ENCODE measurements around the gene ADGRV1.
"Not testable (repeated sequence)": the region's sequence is repeated elsewhere in the genome, so short reads cannot be mapped to it uniquely, and the experiment has no call there.

The ADGRV1 gene

DNA sequence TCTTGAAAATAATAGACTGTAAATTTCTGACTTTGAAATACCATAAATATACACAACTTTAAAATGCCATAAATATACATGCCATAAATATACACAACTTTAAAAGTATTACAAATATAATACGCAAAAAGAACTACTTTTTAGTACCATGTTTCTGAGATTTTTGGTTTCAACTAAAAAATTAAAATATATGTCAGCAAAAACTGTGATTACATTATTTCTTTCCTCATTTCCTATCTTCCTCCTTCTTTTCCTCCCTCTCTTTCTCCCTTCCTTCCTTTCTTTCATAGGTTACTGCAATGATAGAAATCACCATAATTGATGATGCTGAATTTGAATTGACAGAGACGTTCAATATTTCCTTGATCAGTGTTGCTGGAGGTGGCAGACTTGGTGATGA, 200.5 kb downstream of the ADGRV1 start:
- no peaks in the 10 kb centered on the region for H3K9me3 ChIP-seq (ENCODE audit: low read length)
- H3K4me3 ChIP-seq (ENCODE audit: low read depth in 1 of 2, low read length in 2 of 2), result no peak overlapping the region
- no peaks in the 10 kb centered on the region for H3K27me3 ChIP-seq (ENCODE audit: control insufficient read depth in 1 of 2, insufficient read depth in 2 of 2, low read length in 2 of 2)
- no peak overlapping the region for H3K27ac ChIP-seq (ENCODE audit: low read depth, low read length)
- no peak overlapping the region for H3K9ac ChIP-seq (ENCODE audit: low read length)
- no peaks in the 10 kb centered on the region for H3K36me3 ChIP-seq (ENCODE audit: insufficient read depth, low read length)
- no peaks in the 10 kb centered on the region for H3K4me1 ChIP-seq (ENCODE audit: insufficient read depth, low read length)

DNA sequence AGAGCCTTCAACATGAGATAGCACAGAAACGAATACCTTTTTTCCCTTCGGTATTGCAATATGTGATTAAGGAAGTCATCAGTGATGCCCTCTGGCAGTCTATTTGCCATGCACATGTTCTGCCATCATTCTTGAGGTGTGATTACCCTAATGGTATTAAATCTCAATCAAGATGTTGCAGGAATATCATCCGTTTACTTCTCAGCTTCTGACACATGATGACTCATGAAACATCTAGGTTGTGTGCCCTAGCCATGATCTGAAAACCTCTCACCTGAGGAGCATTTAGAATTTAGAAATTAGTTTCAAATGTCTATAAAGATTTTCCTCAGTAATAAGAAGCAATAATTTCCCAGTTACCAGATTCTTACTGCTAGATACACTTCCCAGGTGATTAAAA, 209.1 kb downstream of the ADGRV1 start:
- no peaks in the 10 kb centered on the region for H3K27me3 ChIP-seq (ENCODE audit: control insufficient read depth in 1 of 2, insufficient read depth in 2 of 2, low read length in 2 of 2)
- H3K9ac ChIP-seq (ENCODE audit: low read length), result no peak overlapping the region
- no peaks in the 10 kb centered on the region for H3K9me3 ChIP-seq (ENCODE audit: low read length)
- no peaks in the 10 kb centered on the region for H3K36me3 ChIP-seq (ENCODE audit: insufficient read depth, low read length)
- H3K27ac ChIP-seq (ENCODE audit: low read depth, low read length), result no peak overlapping the region
- H3K4me1 ChIP-seq (ENCODE audit: insufficient read depth, low read length), result no peaks in the 10 kb centered on the region
- no peak overlapping the region for H3K4me3 ChIP-seq (ENCODE audit: low read depth in 1 of 2, low read length in 2 of 2)

DNA sequence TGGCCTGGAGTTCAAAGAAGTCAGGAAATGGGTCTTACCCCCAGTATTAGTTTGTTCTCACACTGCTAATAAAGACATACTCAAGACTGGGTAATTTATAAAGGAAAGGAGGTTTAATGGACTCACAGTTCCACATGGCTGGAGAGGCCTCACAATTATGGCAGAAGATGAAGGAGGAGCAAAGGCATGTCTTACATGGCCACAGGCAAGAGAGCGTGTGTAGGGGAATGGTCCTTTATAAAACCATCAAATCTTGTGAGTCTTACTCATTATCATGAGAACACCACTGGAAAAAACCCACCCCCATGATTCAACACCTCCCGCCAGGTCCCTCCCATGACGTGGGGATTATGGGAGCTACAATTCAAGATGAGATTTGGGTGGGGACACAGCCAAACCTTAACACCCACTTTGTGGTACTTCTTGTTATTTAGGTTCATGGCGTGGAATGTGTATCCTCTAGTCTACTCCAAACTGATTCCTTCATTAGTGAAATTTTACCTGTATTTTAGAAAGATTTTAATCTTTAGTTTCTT, 211.5 kb downstream of the ADGRV1 start:
- not testable (repeated sequence) for H3K27ac ChIP-seq (ENCODE audit: low read depth, low read length); H3K9ac ChIP-seq (ENCODE audit: low read length); H3K27me3 ChIP-seq (ENCODE audit: control insufficient read depth in 1 of 2, insufficient read depth in 2 of 2, low read length in 2 of 2); H3K4me3 ChIP-seq (ENCODE audit: low read depth in 1 of 2, low read length in 2 of 2); H3K4me1 ChIP-seq (ENCODE audit: insufficient read depth, low read length); H3K9me3 ChIP-seq (ENCODE audit: low read length); H3K36me3 ChIP-seq (ENCODE audit: insufficient read depth, low read length)

DNA sequence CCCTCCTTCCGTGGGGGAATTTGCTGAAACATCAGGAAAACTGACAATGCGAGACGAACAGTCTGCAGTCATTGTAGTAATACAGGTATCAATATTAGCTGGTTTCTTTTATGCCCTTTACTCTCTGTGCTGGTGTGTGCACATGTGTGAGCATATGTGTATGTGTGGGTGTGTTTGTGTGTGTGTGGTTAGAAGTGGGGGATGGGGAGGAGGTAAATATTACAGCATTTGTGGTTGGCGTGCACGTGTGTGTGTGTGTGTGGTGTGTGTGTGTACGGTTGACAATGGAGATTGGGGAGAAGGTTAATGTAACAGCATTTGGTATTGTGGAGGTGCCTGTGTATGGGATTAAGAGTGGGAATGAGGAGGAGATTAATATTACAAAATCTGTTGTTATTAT, 219.4 kb downstream of the ADGRV1 start:
- Histone ChIP-seq H3K36me3 (ENCODE audit: insufficient read depth, low read length) (no peaks in the 10 kb centered on the region), H3K4me3 (ENCODE audit: low read depth in 1 of 2, low read length in 2 of 2) (no peak overlapping the region), H3K27ac (ENCODE audit: low read depth, low read length) (no peak overlapping the region), H3K9me3 (ENCODE audit: low read length) (no peaks in the 10 kb centered on the region), H3K9ac (ENCODE audit: low read length) (no peak overlapping the region), H3K4me1 (ENCODE audit: insufficient read depth, low read length) (no peaks in the 10 kb centered on the region), H3K27me3 (ENCODE audit: control insufficient read depth in 1 of 2, insufficient read depth in 2 of 2, low read length in 2 of 2) (no peaks in the 10 kb centered on the region)

DNA sequence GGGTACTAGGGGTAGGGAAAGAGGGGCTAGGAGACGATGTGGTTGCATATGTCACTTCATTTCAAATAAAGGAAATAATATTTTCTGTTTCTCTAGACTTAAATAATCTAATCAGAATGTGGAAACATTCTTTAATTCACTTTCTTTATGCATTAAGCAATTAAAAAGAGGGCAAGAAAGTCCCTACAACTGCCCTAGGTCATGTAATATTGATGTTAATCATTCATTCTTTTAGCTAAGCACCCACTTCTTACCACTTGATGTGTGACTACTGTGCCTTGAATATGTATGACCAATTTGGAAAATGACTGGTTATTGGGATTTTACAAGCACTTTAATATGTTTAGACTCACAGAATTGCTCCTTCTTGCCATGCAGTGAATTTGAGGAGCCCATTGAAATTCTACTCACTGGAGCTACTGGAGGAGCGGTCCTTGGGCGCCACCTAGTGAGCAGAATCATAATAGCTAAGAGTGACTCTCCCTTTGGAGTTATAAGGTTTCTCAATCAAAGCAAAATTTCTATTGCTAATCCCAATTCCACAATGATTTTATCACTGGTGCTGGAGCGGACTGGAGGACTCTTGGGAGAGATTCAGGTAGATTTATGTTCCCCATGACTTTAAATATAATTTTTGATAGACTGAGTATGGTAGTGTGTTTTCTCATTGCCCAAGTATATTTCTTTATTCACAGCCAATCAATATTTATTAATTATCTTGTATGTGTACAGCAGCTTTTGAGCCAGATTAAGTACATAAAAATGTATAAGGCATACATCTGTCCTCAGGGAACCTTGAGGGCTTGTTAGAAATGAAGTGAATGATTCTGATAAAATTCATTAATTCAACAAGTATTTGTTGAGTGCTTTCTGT, 225.1 kb downstream of the ADGRV1 start:
- H3K27ac ChIP-seq (ENCODE audit: low read depth, low read length), result no peak overlapping the region
- no peak overlapping the region for H3K4me3 ChIP-seq (ENCODE audit: low read depth in 1 of 2, low read length in 2 of 2)
- no peak overlapping the region for H3K9ac ChIP-seq (ENCODE audit: low read length)
- no peaks in the 10 kb centered on the region for H3K4me1 ChIP-seq (ENCODE audit: insufficient read depth, low read length)
- H3K9me3 ChIP-seq (ENCODE audit: low read length), result no peaks in the 10 kb centered on the region
- no peaks in the 10 kb centered on the region for H3K27me3 ChIP-seq (ENCODE audit: control insufficient read depth in 1 of 2, insufficient read depth in 2 of 2, low read length in 2 of 2)
- no peaks in the 10 kb centered on the region for H3K36me3 ChIP-seq (ENCODE audit: insufficient read depth, low read length)

DNA sequence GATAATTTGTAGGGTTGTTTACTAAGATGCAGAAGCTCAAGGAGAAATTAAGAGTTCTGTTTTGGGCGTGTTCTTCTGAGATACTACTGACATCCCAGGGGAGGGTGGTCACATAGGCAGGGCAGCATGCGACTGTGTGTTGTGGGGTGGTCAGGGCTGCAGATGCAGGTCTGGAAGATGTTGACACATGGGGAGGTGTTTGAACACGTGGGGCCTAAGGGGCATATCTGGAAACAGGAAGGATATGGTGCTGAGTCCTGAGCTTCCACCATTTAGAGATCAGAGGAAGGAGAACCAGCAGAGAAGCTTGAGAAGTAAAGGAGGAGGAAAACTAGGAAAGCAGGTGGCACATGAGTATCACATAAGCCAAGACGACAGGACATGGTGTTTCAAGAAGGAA, 228.2 kb downstream of the ADGRV1 start:
- H3K9me3 ChIP-seq (ENCODE audit: low read length), result no peaks in the 10 kb centered on the region
- no peaks in the 10 kb centered on the region for H3K27me3 ChIP-seq (ENCODE audit: control insufficient read depth in 1 of 2, insufficient read depth in 2 of 2, low read length in 2 of 2)
- H3K27ac ChIP-seq (ENCODE audit: low read depth, low read length), result no peak overlapping the region
- H3K4me3 ChIP-seq (ENCODE audit: low read depth in 1 of 2, low read length in 2 of 2), result no peak overlapping the region
- H3K36me3 ChIP-seq (ENCODE audit: insufficient read depth, low read length), result no peaks in the 10 kb centered on the region
- no peak overlapping the region for H3K9ac ChIP-seq (ENCODE audit: low read length)
- no peaks in the 10 kb centered on the region for H3K4me1 ChIP-seq (ENCODE audit: insufficient read depth, low read length)

DNA sequence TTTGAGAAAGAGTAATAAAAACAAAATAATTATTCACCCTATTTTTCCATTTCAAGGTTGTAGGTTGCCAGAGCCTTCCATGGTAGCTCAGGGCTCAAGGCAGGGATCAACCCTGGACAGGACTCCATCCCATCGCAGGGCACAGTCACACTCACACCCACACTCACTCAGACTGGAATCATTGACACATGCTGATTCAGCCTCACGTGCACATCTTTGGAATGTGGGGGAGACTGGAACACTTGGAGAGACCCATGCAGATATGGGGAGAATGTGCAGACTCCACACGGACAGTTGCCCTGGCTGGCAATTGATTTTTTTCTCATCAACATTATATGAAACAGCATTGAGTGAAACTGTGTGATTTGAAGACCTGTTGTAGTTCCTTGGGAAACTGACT, 234.1 kb downstream of the ADGRV1 start:
- H3K4me3 ChIP-seq (ENCODE audit: low read depth in 1 of 2, low read length in 2 of 2), result no peak overlapping the region
- H3K9ac ChIP-seq (ENCODE audit: low read length), result no peak overlapping the region
- H3K4me1 ChIP-seq (ENCODE audit: insufficient read depth, low read length), result no peaks in the 10 kb centered on the region
- no peaks in the 10 kb centered on the region for H3K27me3 ChIP-seq (ENCODE audit: control insufficient read depth in 1 of 2, insufficient read depth in 2 of 2, low read length in 2 of 2)
- H3K9me3 ChIP-seq (ENCODE audit: low read length), result no peaks in the 10 kb centered on the region
- no peak overlapping the region for H3K27ac ChIP-seq (ENCODE audit: low read depth, low read length)
- no peaks in the 10 kb centered on the region for H3K36me3 ChIP-seq (ENCODE audit: insufficient read depth, low read length)

DNA sequence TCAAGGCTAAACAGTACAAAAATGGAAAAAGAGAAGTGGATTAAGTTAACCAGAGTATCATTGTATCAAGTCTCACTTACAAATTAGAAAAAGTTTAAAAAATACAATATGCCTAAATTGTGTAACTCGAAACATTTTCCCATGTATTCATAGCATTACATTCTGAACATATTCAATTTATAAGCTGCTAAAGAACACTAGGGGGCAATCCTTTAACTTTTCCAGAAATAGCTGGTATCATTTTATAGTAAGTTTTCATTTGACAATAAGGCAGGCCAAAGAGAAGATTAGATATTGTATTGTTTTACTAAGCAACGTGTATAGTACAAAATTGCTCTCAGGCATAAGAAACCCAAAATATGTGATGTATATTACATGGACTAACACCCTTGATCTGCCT, 234.6 kb downstream of the ADGRV1 start:
- Histone ChIP-seq H3K9ac (ENCODE audit: low read length) (no peak overlapping the region), H3K36me3 (ENCODE audit: insufficient read depth, low read length) (no peaks in the 10 kb centered on the region), H3K9me3 (ENCODE audit: low read length) (no peaks in the 10 kb centered on the region), H3K4me1 (ENCODE audit: insufficient read depth, low read length) (no peaks in the 10 kb centered on the region), H3K27me3 (ENCODE audit: control insufficient read depth in 1 of 2, insufficient read depth in 2 of 2, low read length in 2 of 2) (no peaks in the 10 kb centered on the region), H3K4me3 (ENCODE audit: low read depth in 1 of 2, low read length in 2 of 2) (no peak overlapping the region), H3K27ac (ENCODE audit: low read depth, low read length) (no peak overlapping the region)

DNA sequence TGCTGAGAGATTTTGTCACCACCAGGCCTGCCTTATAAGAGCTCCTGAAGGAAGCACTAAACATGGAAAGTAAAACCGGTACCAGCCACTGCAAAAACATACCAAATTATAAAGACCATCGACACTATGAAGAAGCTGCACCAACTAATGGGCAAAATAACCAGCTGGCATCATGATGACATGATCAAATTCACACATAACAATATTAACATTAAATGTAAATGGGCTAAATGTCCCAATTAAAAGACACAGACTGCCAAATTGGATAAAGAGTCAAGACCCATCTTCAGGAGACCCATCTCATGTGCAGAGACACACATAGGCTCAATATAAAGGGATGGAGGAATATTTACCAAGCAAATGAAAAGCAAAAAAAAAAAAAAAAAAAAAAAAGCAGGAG, 238.3 kb downstream of the ADGRV1 start:
- H3K9ac ChIP-seq (ENCODE audit: low read length); H3K9me3 ChIP-seq (ENCODE audit: low read length); H3K4me3 ChIP-seq (ENCODE audit: low read depth in 1 of 2, low read length in 2 of 2); H3K27me3 ChIP-seq (ENCODE audit: control insufficient read depth in 1 of 2, insufficient read depth in 2 of 2, low read length in 2 of 2); H3K36me3 ChIP-seq (ENCODE audit: insufficient read depth, low read length); H3K27ac ChIP-seq (ENCODE audit: low read depth, low read length); H3K4me1 ChIP-seq (ENCODE audit: insufficient read depth, low read length): not testable (repeated sequence)

DNA sequence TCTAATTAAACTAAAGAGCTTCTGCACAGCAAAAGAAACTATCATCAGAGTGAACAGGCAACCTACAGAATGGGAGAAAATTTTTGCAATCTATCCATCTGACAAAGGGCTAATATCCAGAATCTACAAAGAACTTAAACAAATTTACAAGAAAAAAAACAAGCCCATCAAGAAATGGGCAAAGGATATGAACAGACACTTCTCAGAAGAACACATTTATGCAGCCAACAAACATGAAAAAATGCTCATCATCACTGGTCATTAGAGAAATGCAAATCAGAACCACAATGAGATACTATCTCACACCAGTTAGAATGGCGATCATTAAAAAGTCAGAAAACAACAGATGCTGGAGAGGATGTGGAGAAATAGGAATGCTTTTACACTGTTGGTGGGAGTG, 241.5 kb downstream of the ADGRV1 start:
- H3K4me1 ChIP-seq (ENCODE audit: insufficient read depth, low read length); H3K27me3 ChIP-seq (ENCODE audit: control insufficient read depth in 1 of 2, insufficient read depth in 2 of 2, low read length in 2 of 2); H3K9ac ChIP-seq (ENCODE audit: low read length); H3K36me3 ChIP-seq (ENCODE audit: insufficient read depth, low read length); H3K4me3 ChIP-seq (ENCODE audit: low read depth in 1 of 2, low read length in 2 of 2); H3K27ac ChIP-seq (ENCODE audit: low read depth, low read length); H3K9me3 ChIP-seq (ENCODE audit: low read length): not testable (repeated sequence)

DNA sequence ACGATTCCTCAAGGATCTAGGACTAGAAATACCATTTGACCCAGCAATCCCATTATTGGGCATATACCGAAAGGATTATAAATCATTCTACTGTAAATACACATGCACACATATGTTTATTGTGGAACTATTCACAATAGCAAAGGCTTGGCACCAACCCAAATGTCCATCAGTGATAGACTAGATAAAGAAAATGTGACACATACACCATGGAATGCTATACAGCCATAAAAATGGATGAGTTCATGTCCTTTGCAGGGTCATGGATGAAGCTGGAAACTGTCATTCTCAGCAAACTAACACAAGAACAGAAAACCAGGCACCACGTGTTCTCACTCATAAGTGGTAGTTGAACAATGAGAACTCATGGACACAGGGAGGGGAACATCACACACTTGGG, 241.9 kb downstream of the ADGRV1 start:
- H3K27ac ChIP-seq (ENCODE audit: low read depth, low read length); H3K4me3 ChIP-seq (ENCODE audit: low read depth in 1 of 2, low read length in 2 of 2); H3K9me3 ChIP-seq (ENCODE audit: low read length); H3K27me3 ChIP-seq (ENCODE audit: control insufficient read depth in 1 of 2, insufficient read depth in 2 of 2, low read length in 2 of 2); H3K4me1 ChIP-seq (ENCODE audit: insufficient read depth, low read length); H3K36me3 ChIP-seq (ENCODE audit: insufficient read depth, low read length); H3K9ac ChIP-seq (ENCODE audit: low read length): not testable (repeated sequence)

Measured in muscle layer of colon (tissue), 2 donors.